Activated naive CD8-positive, alpha-beta T cell treated with anti-CD3 and anti-CD28 coated beads, Interleukin-2, amount 10 ng/mL, durations not matched to agents 7 days and 5 days (primary cell): ENCODE data around the gene ST6GAL1. TPM values are rescaled to one million over a fixed set of nuclear protein-coding genes. Genes with fewer than 3 reads are reported as not detected.

Experiments used
- ATAC-seq: fragments of 150-1000 bp; cut with Tn5 transposase; one replicate; pipeline ENCODE4 v1.10.0; 2021; ENCODE audit warnings: low read depth, moderate library complexity
- POLR2A ChIA-PET: fragments of 350-600 bp; sonication (Branson Sonifier 250); formaldehyde crosslinking; loops from one replicate; lab custom pipeline; 2021; ENCODE audit warnings: antibody characterized with exemption; lab: Charles Lee
- DNase-seq: peaks from one replicate; pipeline ENCODE4 v3.0.0; 2021
- H3K27ac Mint-ChIP-seq: one replicate; pipeline ENCODE4 v1.8.0; 2022; ENCODE audit warnings: mild to moderate bottlenecking, mixed read lengths
- H3K27me3 Mint-ChIP-seq: one replicate; pipeline ENCODE4 v1.8.0; 2022; ENCODE audit warnings: mild to moderate bottlenecking, moderate library complexity, mixed read lengths
- H3K36me3 Mint-ChIP-seq: one replicate; pipeline ENCODE4 v1.8.0; 2021; ENCODE audit warnings: mild to moderate bottlenecking, mixed read lengths
- H3K4me1 Mint-ChIP-seq: one replicate; pipeline ENCODE4 v1.8.0; 2021; ENCODE audit warnings: mixed read lengths
- H3K4me3 Mint-ChIP-seq: one replicate; pipeline ENCODE4 v1.8.0; 2022; ENCODE audit warnings: mild to moderate bottlenecking, moderate library complexity, mixed read lengths
- H3K9me3 Mint-ChIP-seq: one replicate; pipeline ENCODE4 v1.8.0; 2021; ENCODE audit warnings: mixed read lengths
- total RNA-seq, 2 experiments: library from RNA; stranded (reverse); gene quantifications; one replicate each; pipeline ENCODE4 v1.2.3, GENCODE V29; 2021

Gene ST6GAL1
- total RNA-seq, 2 experiments from 2014 or later: 142 to 150 TPM

GRCh38 chr3:187105700-187106099 lies 175.4 kb downstream of the ST6GAL1 start:
- H3K36me3 Mint-ChIP-seq: peaks cover 3% of the 10 kb centered on the region

GRCh38 chr3:187107989-187108388 lies 177.7 kb downstream of the ST6GAL1 start:
- Mint-ChIP-seq H3K4me3 (no peak overlapping the region), H3K4me1 (peaks cover 8% of the 10 kb centered on the region), H3K9me3 (no peaks in the 10 kb centered on the region), H3K27ac (no peak overlapping the region), H3K27me3 (no peaks in the 10 kb centered on the region), H3K36me3 (peaks cover 3% of the 10 kb centered on the region)
- DNase-seq (no peak), ATAC-seq (no peak)
- POLR2A ChIA-PET: no interaction called here

More at GRCh38 chr3:187105700-187106099, 175.4 kb downstream of the ST6GAL1 start:
- ATAC-seq: no peak
- no peak for DNase-seq
- Mint-ChIP-seq H3K4me1 (peaks cover 18% of the 10 kb centered on the region), H3K4me3 (no peak overlapping the region), H3K27me3 (no peaks in the 10 kb centered on the region), H3K9me3 (no peaks in the 10 kb centered on the region), H3K27ac (no peak overlapping the region)
- POLR2A ChIA-PET: no interaction called here

GRCh38 chr3:187110156-187110555 lies 179.8 kb downstream of the ST6GAL1 start:
- no peak for ATAC-seq
- Mint-ChIP-seq H3K27ac (no peak overlapping the region), H3K4me3 (no peak overlapping the region), H3K36me3 (peaks cover 3% of the 10 kb centered on the region), H3K9me3 (no peaks in the 10 kb centered on the region), H3K27me3 (no peaks in the 10 kb centered on the region), H3K4me1 (peaks cover 6% of the 10 kb centered on the region)
- POLR2A ChIA-PET: no interaction called here
- DNase-seq: no peak

- Mint-ChIP-seq H3K27ac (no peak overlapping the region), H3K4me3 (peak overlapping the region; percentile 14), H3K4me1 (peaks cover 6% of the 10 kb centered on the region), H3K27me3 (no peaks in the 10 kb centered on the region), H3K9me3 (no peaks in the 10 kb centered on the region), H3K36me3 (no peaks in the 10 kb centered on the region)
- POLR2A ChIA-PET: interaction anchor here (0.5 to 2.6 kb wide), 6 partner anchors 26 to 145 kb away, joined by 3 to 15 read pairs (median 4); partner anchors contain the start of gene RPL39L
- ATAC-seq (peak; percentile 22), DNase-seq (no peak)
Observed at GRCh38 chr3:187112934-187113793, 182.8 kb downstream of the ST6GAL1 start.

- no peak overlapping the region for H3K4me3 Mint-ChIP-seq
- H3K27ac Mint-ChIP-seq: no peak overlapping the region
Observed at GRCh38 chr3:187114511-187114910, 184.2 kb downstream of the ST6GAL1 start.

GRCh38 chr3:187120326-187120725 lies 190.0 kb downstream of the ST6GAL1 start:
- H3K9me3 Mint-ChIP-seq: no peaks in the 10 kb centered on the region
- no peak overlapping the region for H3K27ac Mint-ChIP-seq
- DNase-seq: no peak
- POLR2A ChIA-PET: no interaction called here
- H3K4me3 Mint-ChIP-seq: no peak overlapping the region
- H3K27me3 Mint-ChIP-seq: no peaks in the 10 kb centered on the region
- peaks cover 9% of the 10 kb centered on the region for H3K4me1 Mint-ChIP-seq
- peaks cover 22% of the 10 kb centered on the region for H3K36me3 Mint-ChIP-seq
- no peak for ATAC-seq

More at GRCh38 chr3:187114511-187114910, 184.2 kb downstream of the ST6GAL1 start:
- Mint-ChIP-seq H3K9me3 (no peaks in the 10 kb centered on the region), H3K27me3 (no peaks in the 10 kb centered on the region), H3K4me1 (peaks cover 6% of the 10 kb centered on the region), H3K36me3 (peaks cover 2% of the 10 kb centered on the region)
- ATAC-seq (no peak), DNase-seq (no peak)
- POLR2A ChIA-PET: interaction anchor here (2.6 kb wide), 1 partner anchor 25 kb away, joined by 15 read pairs; the partner anchor contains the start of gene RPL39L

- Mint-ChIP-seq H3K4me3 (no peak overlapping the region), H3K27ac (no peak overlapping the region), H3K4me1 (peaks cover 12% of the 10 kb centered on the region), H3K27me3 (no peaks in the 10 kb centered on the region), H3K9me3 (peaks cover 5% of the 10 kb centered on the region), H3K36me3 (peaks cover 32% of the 10 kb centered on the region)
- DNase-seq: no peak
- POLR2A ChIA-PET: no interaction called here
- ATAC-seq: no peak
Observed at GRCh38 chr3:187122261-187122660, 191.9 kb downstream of the ST6GAL1 start.

- POLR2A ChIA-PET: no interaction called here
- no peak overlapping the region for H3K4me3 Mint-ChIP-seq
Observed at GRCh38 chr3:187125319-187126031, 195.1 kb downstream of the ST6GAL1 start.

More at GRCh38 chr3:187125319-187126031, 195.1 kb downstream of the ST6GAL1 start:
- no peaks in the 10 kb centered on the region for H3K27me3 Mint-ChIP-seq
- peaks cover 20% of the 10 kb centered on the region for H3K4me1 Mint-ChIP-seq
- peaks cover 43% of the 10 kb centered on the region for H3K36me3 Mint-ChIP-seq
- ATAC-seq: no peak
- peaks cover 12% of the 10 kb centered on the region for H3K9me3 Mint-ChIP-seq
- H3K27ac Mint-ChIP-seq: no peak overlapping the region
- no peak for DNase-seq

Other genes starting within 250 kb of the ST6GAL1 start
- gene KNG1, start 213.2 kb upstream of the ST6GAL1 start, total RNA-seq: not detected
- gene EIF4A2, start 146.9 kb upstream of the ST6GAL1 start, total RNA-seq: 100 to 1,000 TPM; 479 to 483 TPM
- gene RFC4, start 124.0 kb upstream of the ST6GAL1 start, total RNA-seq: 10 to 100 TPM; 75.2 to 77.6 TPM
- gene ADIPOQ, start 87.8 kb upstream of the ST6GAL1 start, total RNA-seq: not detected
- 10 to 100 TPM; 18.8 TPM for gene RPL39L, start 209.0 kb downstream of the ST6GAL1 start, total RNA-seq